ENCODE measurements around the gene EOLA2.
"Not testable (repeated sequence)": the region's sequence is repeated elsewhere in the genome, so short reads cannot be mapped to it uniquely, and the experiment has no call there.

The EOLA2 gene

GRCh38 chrX:149916745-149917392 is 21.4 kb downstream of the EOLA2 start:
- Mint-ChIP-seq H3K4me3 (no peak overlapping the region), H3K9me3 (peaks cover 2% of the 10 kb centered on the region), H3K36me3 (no peaks in the 10 kb centered on the region), H3K27ac (no peak overlapping the region), H3K4me1 (peaks cover 8% of the 10 kb centered on the region)
- peak; percentile 96 for ATAC-seq
- DNase-seq (ENCODE audit: low spot score in 2 of 2): no peak

DNA sequence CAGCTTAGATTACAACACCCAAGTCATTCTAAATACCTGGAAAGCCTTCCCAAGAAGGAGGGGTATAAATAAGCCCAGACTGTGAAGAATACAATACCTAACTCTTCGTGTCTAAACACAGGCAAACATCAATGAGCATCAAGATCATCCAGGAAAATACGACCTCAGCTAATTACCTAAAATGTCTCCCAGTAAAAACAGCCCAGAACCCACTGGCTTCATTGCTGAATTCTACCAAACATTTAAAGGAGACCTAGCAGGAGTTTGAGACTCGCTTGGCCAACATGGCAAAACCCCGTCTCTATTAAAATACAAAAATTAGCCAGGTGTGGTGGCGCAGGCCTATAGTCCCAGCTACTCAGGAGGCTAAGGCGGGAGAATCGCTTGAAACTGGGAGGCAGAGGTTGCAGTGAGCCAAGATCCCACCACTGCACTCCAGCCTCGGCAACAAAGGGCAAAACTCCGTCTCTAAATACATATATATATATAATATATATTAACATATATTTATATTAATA is 28.1 kb downstream of the EOLA2 start:
- no peak overlapping the region for H3K27ac Mint-ChIP-seq
- H3K9me3 Mint-ChIP-seq: peaks cover 2% of the 10 kb centered on the region
- no peaks in the 10 kb centered on the region for H3K36me3 Mint-ChIP-seq
- H3K4me3 Mint-ChIP-seq: no peak overlapping the region
- ATAC-seq (no peak), DNase-seq (ENCODE audit: low spot score in 2 of 2) (no peak)
- peaks cover 2% of the 10 kb centered on the region for H3K4me1 Mint-ChIP-seq

DNA sequence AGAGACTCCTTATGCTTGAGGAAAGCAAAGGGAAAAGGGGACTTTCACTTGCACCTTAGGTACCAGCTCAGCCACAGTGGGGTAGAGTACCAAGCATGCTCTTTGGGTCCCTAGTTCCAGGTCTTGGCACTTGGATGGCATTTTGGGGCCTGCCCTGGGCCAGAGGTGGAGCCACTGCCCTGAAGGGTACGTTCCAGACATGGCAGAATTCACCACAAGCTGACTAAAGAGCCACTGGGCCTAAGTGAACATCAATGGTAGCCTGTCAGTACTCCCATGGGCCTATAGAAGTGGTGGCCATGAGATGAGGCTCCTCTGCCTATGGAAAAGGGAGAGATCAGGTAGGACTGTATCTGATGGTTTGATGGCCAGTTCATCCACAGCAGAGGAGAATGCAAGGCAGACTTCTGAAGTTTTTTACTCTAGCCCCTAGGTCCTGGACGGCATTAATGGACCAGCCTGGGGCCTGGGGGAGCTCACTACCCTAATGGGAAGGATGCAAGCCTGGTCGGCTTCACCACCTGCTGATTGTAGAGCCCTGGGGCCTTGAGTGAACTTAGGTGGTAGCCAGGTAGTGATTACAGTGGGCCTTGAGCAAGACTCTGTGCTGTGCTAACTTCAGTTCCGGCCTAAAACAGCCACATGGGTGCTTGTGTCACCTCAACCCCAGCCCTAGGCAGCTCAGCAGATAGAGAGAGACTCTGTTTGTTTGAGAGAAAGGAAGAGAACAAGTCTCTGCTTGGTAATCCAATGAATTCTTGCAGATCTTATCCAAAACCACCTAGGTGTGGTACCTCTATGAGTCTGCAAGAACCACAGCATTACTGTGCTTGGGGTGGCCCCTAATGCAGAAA is 28.7 kb downstream of the EOLA2 start:
- H3K4me1 Mint-ChIP-seq: peaks cover 3% of the 10 kb centered on the region
- ATAC-seq (peak; percentile 87), DNase-seq (ENCODE audit: low spot score in 2 of 2) (no peak)
- H3K27ac Mint-ChIP-seq: no peak overlapping the region
- peaks cover 2% of the 10 kb centered on the region for H3K9me3 Mint-ChIP-seq
- H3K36me3 Mint-ChIP-seq: no peaks in the 10 kb centered on the region
- H3K4me3 Mint-ChIP-seq: no peak overlapping the region

- peaks cover 7% of the 10 kb centered on the region for H3K4me1 Mint-ChIP-seq
- H3K36me3 Mint-ChIP-seq: no peaks in the 10 kb centered on the region
- ATAC-seq (no peak), DNase-seq (ENCODE audit: low spot score in 2 of 2) (no peak)
- H3K27ac Mint-ChIP-seq: no peak overlapping the region
- no peak overlapping the region for H3K4me3 Mint-ChIP-seq
- no peaks in the 10 kb centered on the region for H3K9me3 Mint-ChIP-seq
Measured at GRCh38 chrX:149908727-149909126, 29.6 kb downstream of the EOLA2 start.

DNA sequence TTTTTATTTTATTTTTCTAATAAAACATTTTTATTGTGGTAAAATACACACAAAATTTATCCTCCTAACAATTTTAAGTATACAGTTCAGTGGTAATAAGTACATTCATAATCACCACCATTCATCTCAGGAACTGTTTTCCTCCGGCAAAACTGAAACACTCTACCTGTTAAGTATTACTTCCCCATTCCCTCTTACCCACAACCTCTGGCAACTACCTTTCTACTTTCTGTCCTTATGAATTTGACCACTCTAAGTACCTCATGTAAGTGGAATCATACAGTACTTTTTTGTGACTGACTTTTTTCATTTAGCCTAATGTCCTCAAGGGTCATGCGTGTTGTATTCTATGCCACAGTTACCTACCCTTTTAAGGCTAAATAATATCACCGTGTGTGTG is 30.0 kb downstream of the EOLA2 start:
- no peak for DNase-seq (ENCODE audit: low spot score in 2 of 2)
- Mint-ChIP-seq H3K4me1 (peaks cover 7% of the 10 kb centered on the region), H3K27ac (no peak overlapping the region), H3K4me3 (no peak overlapping the region), H3K36me3 (no peaks in the 10 kb centered on the region), H3K9me3 (no peaks in the 10 kb centered on the region)
- ATAC-seq: no peak

DNA sequence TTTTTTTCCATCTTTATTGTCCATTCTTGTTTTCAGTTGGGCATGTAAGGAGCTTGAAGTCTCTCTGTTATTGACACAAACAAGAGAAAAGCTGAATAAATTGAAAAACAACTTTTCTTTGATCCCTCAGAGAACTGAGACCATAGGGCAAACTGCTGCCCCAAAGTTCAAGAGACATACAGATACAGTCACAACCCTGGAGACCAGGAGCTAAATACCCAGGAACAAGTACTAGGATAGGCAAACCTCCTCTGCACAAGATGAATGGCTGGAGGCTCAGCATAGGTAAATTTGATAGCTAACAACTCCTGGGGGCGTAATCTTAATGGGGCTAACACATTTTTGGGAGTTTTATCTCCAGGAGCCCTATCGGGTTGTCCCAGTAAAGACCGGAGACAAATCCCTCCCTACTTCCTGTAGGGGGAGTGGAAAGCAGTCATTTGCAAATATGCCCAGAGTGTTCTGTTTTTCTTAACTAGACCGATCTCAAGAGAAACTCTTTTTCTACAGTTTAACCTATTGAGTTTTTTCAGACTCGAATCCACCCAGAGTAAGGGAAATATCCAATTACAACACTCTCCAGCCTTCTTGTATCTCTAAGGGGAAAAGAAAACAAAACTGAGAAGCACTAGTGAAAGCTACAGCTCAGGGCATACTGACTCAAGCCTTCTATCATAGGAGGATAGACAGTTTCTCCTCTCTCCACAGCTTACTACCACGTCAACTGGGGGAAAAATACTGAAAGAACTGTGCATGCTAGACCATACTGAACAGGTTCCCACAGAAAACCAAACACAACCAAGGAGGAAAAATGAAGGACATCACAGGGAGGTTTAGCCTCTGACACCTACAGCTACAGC is 34.2 kb downstream of the EOLA2 start:
- DNase-seq (ENCODE audit: low spot score in 2 of 2) (no peak), ATAC-seq (peak; percentile 79)
- Mint-ChIP-seq H3K36me3 (no peaks in the 10 kb centered on the region), H3K9me3 (no peaks in the 10 kb centered on the region), H3K4me1 (peaks cover 7% of the 10 kb centered on the region), H3K27ac (no peak overlapping the region), H3K4me3 (peak overlapping the region; percentile 43)

DNA sequence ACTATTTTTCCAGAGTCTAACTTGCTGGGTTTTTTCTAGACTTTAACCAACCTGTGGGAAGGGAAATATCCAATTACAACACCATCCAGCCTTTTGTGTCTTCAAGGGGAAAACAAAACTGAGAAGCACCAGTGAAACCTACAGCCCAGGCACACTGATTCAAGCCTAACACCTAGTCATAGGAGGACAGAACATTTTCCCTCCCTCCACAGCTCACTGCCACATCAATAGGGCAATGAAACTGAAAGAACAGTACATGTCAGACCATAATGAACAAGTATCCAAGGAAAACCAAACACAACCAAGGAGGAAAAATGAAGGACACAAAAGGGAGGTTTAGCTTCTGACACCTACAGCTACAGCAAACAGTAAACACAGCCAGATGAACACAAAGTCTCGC is 39.7 kb downstream of the EOLA2 start:
- Mint-ChIP-seq H3K4me3 (no peak overlapping the region), H3K4me1 (peaks cover 8% of the 10 kb centered on the region)
- ATAC-seq: peak; percentile 90

GRCh38 chrX:149890828-149891227 is 47.5 kb downstream of the EOLA2 start:
- H3K9me3 Mint-ChIP-seq; H3K36me3 Mint-ChIP-seq; ATAC-seq; DNase-seq (ENCODE audit: low spot score in 2 of 2); H3K4me3 Mint-ChIP-seq; H3K4me1 Mint-ChIP-seq; H3K27ac Mint-ChIP-seq: not testable (repeated sequence)

More for the DNA sequence above, 39.7 kb downstream of the EOLA2 start:
- no peak for DNase-seq (ENCODE audit: low spot score in 2 of 2)
- H3K9me3 Mint-ChIP-seq: no peaks in the 10 kb centered on the region
- H3K36me3 Mint-ChIP-seq: no peaks in the 10 kb centered on the region
- no peak overlapping the region for H3K27ac Mint-ChIP-seq

All from stimulated activated effector memory CD8-positive, alpha-beta T cell treated with anti-CD3 and anti-CD28 coated beads, Interleukin-12 subunit alpha, Interleukin-12 subunit beta, amount 100 ng/mL, for 72 hours (primary cell).